Amniotic stem cell (primary cell): ENCODE results near the gene RAB3IP.
"Not testable (repeated sequence)": the region's sequence is repeated elsewhere in the genome, so short reads cannot be mapped to it uniquely, and the experiment has no call there.

Source experiments
- DNase-seq: peaks from one replicate; lab custom pipeline; 2025; lab: John Stamatoyannopoulos, UW

Gene RAB3IP

DNA sequence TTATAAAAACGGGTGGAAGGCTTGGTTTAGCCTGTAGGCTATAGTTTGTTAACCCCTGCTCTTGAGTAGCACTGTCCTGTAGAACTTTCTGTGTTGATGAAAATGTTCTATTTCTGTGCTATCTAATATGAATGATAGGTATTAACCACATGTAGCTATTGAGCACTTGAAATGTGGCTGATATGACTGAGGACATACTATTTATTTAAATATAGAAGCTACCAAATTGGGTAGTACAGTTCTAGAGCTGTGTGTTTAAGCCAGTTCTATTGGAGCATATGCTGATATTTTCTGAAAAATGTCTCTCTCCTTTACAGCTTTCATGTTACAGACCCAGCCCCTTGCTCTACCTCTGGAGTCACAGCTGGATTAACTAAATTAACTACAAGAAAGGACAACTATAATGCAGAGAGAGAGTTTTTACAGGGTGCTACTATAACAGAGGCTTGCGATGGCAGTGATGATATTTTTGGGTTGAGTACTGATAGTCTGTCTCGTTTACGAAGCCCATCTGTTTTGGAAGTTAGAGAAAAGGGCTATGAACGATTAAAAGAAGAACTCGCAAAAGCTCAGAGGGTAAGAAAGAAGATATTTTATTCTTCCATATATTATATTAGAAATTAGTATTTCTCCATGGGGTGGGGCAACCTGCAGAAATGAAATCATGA lies 17.6 kb downstream of the RAB3IP start:
- DNase-seq = no peak

DNA sequence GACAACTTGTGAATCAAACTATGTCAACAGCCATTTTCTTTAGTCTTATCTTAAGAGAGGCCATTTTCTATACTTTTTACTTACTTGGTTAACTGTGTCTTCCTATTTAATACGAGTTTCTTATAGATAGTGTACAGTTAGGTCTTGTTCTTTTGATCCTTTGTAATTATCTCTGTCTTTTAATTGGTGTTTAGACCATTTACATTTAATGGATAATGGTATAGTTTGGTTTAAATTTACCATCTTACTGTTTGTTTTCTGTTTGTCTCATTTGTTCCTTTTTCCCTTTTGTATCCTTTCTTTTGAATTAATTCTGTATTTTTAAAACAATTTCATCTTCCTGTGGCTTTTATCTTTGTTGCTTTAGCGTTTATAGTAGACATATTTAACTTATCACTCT lies 19.4 kb downstream of the RAB3IP start:
- no peak for DNase-seq

DNA sequence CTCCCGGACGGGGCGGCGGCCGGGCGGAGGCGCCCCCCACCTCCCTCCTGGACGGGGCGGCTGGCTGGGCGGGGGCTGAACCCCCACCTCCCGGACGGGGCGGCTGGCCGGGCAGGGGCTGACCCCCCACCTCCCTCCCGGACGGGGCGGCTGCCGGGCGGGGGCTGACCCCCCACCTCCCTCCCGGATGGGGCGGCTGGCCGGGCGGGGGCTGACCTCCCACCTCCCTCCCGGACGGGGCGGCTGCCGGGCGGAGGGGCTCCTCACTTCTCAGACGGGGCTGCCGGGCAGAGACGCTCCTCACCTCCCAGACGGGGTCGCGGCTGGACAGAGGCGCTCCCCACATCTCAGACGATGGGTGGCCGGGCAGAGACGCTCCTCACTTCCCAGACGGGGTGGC lies 20.9 kb downstream of the RAB3IP start:
- not testable (repeated sequence) for DNase-seq

DNA sequence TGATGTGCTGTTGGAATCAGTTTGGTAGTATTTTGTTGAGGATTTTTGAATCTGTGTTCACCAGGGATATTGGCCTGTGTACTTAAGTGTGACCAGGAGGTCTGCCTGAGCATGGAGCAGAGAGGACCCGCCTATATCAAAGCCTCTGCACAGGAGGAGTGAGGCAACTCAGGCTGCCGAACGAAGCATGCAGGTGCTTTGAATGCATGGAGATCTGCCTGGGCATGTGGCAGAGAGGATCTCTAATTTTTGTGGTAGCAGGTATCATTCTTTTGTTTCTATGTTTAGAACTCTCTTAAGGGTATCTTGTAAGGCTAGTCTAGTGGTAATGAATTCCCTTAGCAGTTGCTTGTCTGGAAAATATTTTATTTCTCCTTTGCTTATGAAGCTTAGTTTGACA lies 26.9 kb downstream of the RAB3IP start:
- no peak for DNase-seq

DNA sequence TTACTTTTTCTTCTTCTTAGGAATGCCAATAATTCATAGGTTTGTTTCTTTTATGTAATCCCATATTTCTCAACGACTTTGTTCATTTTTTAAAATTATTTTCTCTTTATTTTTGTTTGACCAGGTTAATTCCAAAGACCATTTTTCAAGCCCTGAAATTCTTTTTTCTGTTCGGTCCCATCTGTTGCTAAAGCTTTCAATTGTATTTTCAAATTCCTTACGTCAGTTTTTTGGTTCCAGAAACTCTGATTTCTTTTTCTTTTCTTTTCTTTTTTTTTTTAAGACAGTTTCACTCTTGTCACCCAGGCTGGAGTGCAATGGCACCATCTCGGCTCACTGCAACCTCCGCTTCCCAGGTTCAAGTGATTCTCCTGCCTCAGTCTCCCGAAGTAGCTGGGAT lies 27.6 kb downstream of the RAB3IP start:
- no peak for DNase-seq

DNA sequence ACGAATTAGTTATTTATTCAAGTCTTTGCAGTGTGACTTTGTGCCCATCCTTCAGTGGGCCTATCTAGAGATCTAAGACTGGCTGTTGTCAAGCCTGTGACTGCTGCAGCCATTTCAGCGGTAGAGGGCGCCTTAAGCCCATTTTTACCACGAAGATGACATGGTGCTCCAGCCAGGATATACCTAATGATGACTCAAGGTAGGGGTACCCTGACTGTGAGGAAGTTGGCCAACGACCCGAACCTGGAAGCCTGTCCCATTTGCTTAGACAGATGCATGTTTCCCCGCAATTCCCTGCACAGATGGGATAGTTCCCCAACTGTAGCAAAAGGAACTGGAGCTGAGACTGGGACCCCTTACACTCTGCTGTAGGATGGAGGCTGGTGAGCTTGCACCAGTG lies 41.3 kb downstream of the RAB3IP start:
- no peak for DNase-seq

DNA sequence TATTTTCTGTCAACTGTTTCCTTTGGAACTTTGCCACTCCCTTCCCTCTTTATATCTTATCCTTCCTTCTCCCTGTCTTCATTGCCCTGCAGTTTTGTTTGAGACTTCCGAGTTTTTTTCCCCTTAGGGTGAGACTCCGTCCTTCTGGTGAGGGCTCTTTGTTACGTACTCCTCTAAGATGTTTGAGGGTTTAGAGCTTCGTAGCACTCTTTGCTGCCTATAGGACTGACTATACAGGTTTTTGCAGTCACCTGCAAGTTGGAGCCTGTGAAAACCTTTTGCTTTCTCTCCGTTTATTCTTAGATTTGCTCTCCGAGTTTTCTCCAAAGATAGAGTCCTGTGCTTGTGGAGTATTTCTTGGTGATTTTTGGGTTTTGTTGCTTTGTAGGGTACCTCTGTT lies 44.7 kb downstream of the RAB3IP start:
- no peak for DNase-seq

DNA sequence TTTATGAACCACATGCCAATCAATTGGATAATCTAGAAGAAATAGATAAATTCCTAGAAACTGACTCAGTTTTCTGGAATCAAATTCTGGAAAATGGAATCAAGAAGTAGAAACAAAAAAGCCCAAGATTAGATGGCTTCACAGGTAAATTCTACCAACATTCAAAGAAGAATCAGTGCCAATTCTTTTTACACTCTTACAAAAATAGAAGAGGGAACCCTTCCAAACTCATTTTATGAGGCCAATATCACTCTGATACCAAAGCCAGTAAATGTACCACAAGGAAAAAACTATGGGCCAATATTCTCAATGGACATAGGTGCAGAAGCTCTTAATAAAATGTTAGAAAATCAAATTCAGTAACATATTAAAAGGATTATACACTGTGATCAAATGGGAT lies 50.7 kb downstream of the RAB3IP start:
- DNase-seq = no peak

DNA sequence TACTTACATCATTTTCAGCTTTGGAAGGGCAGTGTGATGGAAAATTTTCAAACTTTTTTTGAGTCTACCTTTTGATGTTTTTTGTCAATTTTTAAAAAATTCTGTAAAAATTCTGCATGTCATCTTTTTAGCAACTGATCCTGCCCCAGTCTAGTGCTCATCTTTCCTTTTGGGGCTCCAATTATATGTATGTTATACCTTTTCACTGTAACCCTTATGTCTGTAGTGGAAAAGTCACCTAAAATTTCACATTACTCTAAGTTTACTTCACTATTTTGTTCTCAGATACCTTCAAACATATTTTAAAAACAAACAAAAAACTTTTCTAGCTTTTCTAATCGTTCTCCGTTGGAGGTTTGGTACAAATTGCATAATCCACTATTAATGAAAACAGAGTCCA lies 53.9 kb downstream of the RAB3IP start:
- no peak for DNase-seq

DNA sequence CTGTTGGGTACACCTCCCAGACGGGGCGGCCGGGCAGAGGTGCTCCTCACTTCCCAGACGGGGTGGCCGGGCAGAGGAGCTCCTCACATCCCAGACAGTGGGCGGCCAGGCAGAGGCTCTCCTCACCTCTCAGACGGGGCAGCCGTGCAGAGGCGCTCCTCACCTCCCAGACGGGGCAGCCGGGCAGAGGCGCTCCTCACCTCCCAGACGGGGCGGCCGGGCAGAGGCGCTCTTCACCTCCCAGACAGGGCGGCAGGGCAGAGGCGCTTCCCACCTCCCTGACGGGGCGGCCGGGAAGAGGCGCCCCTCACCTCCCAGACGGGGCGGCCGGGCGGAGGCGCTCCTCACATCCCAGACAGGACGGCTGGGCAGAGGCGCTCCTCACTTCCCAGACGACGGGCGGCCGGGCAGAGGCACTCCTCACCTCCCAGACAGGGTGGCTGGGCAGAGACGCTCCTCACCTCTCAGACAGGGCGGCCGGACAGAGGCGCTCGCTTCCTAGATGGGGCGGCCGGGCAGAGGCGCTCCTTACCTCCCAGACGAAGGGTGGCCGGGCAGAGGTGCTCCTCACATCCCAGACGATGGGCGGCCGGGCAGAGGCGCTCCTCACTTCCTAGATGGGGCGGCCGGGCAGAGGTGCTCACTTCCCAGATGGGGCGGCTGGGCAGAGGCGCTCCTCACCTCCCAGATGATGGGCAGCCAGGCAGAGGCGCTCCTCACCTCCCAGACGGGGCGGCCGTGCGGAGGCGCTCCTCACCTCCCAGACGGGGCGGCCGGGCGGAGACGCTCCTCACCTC lies 68.6 kb downstream of the RAB3IP start:
- DNase-seq = not testable (repeated sequence)

DNA sequence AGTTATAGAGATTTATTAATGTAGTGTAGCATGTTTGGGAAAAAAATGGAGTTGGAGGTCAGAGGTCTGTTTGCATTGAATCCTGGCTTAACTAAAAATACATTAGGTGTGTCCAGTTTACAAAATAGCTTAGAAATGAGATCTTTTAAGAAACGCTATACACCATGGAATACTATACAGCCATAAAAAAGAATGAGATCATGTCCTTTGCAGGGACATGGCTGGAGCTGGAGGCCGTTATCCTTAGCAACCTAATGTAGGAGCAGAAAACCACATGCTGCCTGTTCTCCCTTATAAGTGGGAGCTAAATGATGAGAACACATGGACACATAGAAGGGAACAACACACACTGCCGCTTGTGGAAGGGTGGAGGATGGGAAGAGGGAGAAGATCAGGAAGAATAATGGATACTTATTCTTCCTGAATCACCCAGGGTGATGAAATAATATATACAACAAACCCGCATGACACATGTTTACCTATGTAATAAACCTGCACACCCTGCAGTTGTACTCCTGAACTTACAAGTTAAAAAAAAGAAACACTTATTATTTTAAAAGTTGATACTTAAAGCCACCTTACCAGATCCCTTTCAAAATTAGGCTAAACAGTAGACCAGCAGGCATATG lies 72.3 kb downstream of the RAB3IP start:
- no peak for DNase-seq

DNA sequence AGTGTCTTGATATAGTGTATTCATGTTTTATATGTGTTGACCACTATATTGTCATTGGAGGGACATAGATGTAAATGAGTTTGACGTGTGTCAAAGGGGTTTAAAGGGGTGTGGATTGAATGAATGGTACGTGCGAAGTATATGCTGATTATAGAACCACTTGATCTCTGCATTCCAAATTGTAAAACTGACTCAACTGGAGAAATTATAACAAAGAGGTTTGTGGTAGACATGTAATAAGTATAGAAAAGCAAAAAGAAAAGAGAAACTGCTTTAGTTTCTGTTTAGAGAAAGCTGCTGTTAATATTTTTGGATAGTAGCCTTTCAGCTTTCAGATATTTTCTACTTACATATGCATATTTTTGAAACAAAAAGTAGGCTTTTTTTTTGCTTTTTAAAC lies 77.4 kb downstream of the RAB3IP start:
- no peak for DNase-seq

DNA sequence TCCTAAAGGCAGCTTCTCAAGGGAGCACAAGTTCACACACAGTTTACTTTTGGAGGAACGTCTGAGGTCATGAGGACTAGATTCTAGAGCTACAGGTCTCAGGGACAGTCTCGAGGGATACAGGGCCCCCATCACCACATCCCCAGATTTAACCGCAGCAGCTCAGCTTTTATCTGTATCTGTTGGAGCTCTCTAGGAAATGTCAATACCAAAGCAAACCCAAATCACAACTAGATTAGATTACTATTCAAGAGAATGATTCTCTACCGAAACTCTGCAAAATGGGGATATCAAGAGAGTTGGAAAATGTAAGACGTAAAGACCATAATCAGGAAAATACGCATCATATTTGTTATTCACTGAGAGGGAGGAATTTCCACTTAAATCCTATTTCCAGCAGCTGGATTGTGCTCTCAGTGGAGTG lies 82.4 kb downstream of the RAB3IP start:
- DNase-seq = no peak

DNA sequence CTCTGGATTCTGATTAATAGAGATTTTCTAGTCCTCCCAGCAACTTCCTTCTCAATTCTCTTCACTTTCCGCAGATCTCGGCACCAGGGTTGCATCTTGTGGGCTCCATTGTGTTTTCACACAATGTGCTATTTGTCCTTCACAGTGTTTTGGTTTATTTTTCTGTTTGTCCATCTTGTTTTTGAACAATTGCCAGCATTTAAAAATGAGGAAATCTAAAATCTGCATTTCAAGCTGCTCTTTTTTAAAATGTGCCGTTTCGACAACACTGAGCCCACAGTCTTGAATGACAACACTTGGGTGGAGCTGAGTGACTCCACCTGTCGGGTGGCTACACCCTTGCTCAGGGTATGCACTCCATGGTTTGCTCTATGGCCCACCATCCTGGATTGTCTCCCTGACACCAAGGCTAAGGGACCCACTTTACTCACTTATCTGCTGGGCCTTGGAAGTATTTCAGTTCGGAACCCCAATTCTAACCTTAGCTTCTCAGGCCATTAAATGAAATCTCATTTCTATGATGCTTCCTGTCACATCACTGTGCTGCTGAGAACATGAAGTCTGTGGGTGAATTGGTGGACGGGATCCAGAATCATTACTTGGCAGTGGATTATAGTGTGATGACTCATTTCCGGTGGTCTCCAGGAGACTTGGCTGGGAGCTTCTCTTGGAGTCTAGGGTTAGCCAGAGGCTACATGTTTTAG lies 82.9 kb downstream of the RAB3IP start:
- no peak for DNase-seq

DNA sequence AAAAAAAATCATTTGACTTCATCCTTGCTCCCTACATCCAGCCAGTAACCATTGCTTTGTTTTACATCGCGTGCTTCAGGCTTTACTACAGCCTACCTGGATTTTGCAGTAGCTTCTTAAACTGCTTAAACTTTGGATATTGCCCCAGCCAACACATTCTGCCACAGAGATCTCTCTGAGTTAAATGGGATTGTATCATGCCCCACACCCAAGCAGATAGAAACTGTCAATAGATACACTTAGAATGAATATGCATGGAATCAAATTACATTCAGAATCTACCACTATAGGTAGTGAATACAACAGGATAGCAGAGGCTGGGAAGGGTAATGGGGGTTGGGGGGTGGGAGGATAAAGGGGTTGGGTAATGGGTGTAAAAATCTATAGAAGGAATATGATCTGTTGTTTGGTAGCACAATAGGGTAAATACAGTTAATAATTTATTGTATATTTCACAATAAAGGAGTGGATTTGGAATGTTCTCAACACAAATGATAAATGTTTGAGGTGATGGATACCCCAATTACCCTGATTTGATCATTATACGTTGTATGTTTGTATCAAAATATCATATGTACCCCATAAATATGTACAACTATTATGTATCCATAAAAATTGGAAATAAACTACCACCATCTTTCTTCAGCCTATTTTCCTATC lies 83.7 kb downstream of the RAB3IP start:
- DNase-seq = no peak

DNA sequence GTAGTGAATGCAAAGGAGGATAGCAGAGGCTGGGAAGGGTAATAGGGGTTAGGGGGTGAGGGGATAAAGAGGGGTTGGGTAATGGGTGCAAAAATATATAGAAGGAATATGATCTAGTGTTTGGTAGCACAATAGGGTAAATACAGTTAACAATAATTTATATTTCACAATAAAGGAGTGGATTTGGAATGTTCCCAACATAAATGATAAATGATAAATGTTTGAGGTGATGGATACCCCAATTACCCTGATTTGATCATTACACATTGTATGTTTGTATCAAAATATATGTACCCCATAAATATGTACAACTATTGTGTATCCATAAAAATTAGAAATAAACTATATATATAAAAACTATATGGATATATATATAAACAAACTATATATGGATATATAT lies 85.4 kb downstream of the RAB3IP start:
- DNase-seq = no peak

DNA sequence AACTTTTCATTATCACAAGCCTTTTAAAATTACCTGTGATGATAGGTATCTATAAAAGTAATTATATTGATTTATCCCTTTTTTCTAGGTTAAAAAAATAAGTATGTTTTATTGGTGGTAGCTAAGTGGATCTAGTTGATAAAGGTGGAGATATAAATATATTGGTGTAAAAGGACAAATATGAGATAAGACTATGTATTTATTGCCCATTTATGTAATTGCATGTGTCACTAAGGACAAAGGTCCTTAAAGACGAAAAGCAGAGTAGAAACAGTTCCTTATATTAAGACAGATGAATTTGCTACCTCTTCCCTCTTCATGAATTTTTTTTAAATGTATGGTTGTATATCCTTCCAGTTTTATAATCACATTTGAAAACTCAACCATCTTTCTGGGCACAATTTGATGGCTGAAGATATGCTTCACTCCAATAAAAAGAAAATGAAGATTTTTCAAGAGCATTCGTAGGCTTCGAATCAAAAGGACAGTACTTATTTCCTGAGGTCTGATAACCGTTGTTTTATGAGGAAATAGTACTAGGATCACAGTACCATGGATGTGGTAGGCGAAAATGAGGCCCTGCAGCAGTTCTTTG lies 86.4 kb downstream of the RAB3IP start, which contains the start of gene MYRFL:
Gene MYRFL, plus strand, starts transcription at position 262 of the 595 bp plus-strand sequence. Its CDS starts 291 bp downstream, at position 553.
- no peak for DNase-seq

DNA sequence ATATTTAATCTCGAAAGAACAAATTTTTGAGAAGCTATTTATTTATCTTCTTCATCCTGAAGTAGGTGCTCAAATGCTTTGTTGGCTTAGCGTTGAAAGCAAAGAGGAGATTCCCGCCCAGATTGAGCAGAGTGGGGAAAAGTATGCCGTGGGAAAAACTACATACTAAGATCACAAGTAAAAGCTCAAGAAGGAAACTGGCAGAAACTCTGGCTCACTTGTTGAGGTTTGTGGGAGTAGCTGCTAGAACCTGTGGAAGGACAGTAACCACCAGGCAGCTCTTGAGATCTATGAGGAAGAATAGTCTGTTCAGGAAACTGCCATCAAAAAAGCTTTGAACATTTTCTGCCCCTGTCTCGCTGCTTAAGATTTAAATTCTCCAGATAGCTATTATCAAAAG lies 90.2 kb downstream of the RAB3IP start:
- no peak for DNase-seq

DNA sequence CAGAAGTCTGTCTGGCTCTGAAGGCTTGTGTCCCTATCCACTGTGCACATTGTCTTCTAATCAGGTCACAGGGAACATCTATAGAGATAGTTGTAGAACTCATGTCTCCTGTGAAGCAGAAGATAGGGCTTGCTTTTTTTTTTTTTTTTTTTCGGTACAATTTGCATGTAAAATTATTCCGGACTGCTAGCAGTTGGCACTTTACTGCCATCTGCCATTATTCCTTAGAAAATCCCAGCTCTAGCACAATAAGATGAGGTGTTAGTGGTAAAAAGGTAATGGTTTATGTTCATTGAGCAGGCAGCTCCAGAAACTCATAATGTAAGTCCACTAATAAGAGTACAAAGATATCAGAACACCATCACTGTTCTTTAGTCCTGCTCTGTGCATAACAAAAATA lies 95.0 kb downstream of the RAB3IP start:
- no peak for DNase-seq

DNA sequence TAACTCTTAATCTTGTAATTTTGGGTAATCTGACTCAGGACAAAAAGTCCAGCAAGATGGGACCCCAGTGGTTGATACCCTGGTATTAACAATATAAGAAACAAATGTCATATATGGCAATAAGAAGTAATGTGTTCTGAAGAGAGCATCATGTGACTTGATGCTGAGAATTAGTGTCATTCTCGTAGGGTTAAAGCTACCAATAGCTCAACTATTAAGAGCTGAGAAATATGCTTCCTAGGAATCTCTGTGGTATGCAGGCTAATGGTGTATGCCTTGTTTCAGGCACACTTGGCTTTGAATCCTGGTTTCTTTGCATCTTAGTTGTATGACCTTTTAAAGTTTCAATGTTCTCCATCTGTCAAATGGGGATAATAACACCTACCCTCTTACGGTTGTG lies 95.5 kb downstream of the RAB3IP start:
- no peak for DNase-seq

DNA sequence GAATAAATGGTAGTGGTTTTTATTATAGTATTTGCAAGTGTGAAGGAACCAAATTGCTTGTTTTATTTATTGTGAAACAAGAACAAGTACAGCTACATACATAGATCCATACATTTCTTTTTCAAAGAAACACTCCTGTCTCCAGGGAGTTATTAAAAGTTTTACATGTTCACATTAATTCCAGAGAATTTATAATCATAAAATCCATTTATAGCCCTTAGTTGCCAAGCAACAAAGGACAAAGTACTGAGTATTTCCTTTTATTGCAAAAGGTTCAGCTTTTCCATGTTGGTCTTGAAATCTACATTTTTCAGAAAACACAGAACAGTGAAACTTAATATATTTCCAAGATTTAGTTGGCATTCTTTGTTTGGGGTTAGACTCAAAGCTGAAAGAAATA lies 95.9 kb downstream of the RAB3IP start:
- no peak for DNase-seq

DNA sequence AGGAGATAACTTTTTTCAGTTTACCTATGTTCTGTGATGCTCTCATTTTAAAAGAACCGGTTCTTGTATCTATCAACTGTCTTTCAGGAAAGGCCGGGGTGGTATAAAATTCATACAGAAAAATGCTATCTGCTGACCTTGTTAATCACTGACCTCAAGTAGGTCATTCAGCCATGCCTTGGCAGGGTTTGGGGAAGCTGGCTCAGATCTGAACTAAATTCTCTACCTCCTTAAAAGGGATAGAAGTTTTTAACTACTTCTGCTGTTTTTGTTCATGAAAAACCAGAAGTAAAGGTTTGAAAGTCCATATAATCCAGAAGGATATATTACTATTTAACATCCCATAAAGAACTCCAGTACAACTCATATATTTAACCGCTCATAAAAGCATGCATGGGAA lies 96.4 kb downstream of the RAB3IP start:
- no peak for DNase-seq
